Kidney tubule cell (primary cell): ENCODE measurements around the gene NRXN2.
A peak's percentile ranks its signal among the peaks of the same experiment; 100 is the strongest.

ENCODE experiments used
- DNase-seq: peaks from one replicate; pipeline ENCODE4 v3.0.0-alpha.2; 2018; ENCODE audit warnings: low spot score

The NRXN2 gene

DNA sequence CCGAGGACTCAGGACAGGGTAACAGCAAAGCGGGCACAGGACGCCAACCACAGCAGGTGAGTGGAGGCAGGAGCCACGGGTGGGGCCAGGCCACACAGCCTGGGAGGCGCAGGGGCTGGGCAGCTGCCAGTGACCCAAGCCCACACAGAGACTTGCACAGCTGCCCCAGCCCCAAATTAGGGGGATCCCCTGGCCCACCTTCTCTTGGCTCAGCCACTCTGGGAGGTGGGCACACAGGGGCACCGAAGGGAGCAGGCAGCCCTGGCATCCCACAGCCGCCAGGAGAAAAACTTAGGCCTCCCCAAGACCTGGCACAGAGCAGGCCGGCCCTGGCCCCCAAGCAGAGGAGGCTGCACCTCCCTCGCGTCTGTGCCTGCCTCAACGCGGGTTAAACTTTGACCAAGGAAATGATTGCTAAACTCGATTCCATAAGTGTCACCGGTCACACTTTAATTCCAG, 132.2 kb downstream of the NRXN2 start, which contains the start of gene SLC22A12:
SLC22A12 (plus strand) TSS at position 458 of the 459 bp plus-strand sequence. CDS start 337 bp downstream, outside the sequence.
- DNase-seq, result peak; percentile 13

DNA sequence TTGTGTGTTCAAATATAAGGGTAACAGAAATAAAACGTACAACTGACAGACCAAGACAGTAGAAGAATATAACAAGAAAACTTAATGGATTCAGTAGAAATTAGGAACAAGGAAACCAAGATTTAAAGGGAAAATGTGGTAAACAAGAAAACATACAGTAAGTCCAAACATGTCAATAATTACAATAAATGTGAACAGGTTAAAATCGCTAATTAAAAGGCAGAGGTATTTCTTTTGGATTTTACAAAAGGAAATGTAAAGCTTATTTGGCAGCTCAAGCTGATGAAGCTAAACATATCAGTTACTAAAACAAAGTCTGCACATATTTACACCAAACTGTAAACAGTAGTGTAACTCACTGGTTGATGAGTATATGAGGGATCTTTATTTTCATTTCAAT, 134.3 kb downstream of the NRXN2 start:
- DNase-seq, result no peak

DNA sequence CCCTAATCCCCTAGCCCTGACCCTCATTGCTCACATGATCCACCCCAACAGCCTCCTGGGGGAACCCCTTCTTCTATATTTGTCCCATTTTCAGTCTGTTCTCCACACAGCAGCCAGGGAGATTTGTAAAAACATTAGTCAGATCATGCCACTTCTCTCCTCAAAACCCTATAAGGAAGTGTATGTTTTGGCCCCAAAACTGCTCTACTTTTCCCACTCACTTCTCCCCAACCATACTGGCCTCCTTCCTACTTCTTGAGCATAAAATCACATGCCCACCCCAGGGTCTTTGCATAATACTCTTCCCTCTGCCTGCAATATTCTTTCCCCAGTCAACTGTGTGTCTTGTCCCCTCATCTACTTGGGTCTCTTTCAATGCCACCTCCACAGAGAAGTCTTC, 136.6 kb downstream of the NRXN2 start:
- no peak for DNase-seq

DNA sequence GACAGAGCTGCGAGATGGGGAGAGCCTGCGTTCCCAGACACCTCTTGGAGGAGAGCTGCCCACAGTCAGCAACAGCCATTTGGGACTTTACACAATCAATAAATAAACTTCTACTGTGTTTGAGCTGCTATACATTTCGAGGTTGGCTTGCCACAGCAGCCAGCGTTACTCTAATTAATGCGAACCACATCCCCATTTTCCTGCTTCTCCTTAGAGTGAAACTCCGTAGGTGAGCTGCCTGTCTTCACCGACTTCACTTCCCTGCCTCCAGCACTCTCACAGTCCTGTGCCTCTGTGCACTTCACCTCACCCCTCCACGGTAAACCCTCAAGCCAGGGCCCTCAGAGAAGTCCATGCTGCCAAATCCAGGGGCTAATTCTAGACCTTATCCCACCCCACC, 137.8 kb downstream of the NRXN2 start:
- no peak for DNase-seq

DNA sequence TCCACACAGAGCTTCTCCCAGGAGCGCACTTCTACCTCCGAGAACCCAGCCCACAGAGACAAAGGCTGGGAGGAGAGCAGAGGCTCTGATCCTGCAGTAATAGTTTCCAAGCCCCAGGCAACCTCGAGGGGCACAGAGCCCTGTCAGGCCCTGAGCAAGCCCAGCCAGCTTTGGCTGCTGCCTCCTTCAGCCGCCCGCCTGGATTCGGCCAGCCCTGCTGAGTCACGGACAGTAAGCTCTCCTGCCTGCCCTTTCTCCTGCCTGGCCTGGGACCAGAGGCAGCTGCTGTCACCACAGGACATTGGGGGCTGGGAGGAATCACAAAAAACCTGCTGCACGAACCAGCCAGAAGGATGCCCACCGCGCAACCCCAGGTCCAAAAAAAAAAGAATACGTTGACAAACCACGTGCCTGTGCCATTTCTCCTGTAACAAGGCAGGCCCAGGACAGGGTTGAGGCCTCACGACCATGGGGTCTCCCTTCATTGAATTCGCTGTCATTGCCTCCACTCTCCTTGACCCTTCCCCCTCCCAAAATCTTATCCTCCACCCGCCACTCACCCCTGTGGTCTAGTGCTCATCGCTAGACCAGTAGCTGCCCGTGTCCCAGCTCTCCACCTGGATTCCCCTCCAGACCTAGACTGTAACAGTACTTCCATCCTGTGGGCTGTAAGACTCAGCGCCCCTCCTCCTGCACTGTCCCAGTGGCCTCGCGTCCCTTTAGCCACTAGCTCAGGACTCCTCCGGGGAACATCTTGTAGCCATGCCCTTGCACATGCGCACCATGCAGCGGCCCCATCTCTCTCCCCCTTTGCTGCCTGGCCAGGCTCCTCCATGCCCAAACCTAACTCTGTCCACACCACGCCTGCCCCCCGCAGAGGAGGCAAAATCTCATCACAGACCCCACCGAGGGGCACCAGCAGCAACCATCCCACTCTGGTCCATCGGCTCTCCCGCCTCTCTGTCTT, 139.4 kb downstream of the NRXN2 start:
- peak; percentile 18 for DNase-seq

DNA sequence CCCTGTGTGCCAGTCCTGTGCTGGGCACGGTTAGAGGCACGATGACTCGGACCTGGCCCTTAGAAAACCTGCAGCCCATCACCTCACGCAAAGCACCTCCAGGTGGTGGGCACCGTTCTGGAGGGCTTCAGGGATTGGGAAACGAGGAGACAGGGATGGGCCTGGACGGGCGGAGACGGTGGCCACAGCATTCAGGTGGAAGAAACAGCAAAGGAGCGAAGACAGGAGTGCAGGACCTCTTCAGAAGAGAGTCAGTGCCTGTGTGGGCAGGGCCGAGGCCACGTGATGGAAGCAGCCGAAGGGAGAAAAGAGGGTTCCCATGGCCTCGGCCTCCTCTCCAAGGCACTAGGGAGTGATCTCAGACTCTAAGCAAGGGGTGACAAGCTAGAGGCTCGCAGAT, 140.1 kb downstream of the NRXN2 start:
- DNase-seq, result no peak

DNA sequence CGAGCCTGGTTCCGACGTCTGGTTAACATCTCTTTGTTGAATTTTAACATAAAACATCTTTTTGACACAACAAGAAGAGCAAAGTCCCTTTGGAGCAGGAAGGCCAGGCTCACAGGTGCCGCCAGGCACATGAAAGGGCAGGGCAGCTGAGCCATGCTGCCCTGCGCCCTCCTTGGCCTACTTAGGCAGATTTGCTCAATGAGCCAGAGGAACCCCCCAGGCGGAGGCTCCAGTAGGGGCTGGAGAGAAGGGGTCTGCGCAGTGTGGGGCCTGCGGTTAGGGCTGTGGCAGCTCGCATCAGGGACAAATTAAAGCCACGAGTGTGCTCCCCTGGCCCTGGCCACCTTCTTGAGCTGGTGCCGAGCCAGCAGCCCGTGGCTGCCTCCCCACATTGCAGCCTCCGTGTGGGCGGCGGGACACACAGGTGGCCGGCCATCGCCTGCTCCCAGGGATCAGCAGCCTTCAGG, 141.9 kb downstream of the NRXN2 start:
- no peak for DNase-seq

DNA sequence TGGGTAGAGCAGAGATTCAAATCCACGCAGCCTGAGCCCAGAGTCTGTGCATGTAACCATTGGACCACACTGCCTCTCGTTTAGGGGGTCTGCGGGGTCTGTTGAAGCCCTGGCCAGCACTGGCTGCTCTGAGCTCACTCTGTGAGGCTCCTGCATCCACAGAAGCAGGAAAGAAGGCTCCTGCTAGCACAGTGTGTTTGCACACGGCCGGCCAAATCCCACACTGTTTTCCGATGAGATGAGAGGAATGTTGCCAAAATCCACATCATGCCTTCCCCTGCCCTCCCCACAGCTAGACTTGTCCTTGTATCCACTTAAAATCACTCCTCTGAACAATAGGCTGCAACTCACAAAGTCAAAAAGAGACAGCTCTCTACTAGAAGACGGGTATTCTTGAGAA, 142.6 kb downstream of the NRXN2 start:
- DNase-seq, result no peak

DNA sequence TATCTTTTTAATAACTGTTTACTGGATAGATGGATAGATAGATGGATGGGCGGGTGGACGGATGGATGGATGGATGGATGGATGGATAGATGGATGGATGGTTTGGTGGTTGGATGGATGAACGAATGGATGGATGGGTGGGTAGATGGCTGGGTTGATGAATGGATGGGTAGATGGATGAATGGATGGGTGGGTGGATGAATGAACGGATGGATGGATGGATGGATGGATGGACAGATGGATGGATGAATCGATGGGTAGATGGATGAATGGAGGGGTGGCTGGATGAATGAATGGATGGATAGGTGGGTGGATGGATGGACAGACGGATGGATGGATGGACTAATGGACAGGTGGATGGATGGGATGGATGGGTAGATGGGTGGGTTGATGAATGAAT, 145.8 kb downstream of the NRXN2 start:
- no peak for DNase-seq

DNA sequence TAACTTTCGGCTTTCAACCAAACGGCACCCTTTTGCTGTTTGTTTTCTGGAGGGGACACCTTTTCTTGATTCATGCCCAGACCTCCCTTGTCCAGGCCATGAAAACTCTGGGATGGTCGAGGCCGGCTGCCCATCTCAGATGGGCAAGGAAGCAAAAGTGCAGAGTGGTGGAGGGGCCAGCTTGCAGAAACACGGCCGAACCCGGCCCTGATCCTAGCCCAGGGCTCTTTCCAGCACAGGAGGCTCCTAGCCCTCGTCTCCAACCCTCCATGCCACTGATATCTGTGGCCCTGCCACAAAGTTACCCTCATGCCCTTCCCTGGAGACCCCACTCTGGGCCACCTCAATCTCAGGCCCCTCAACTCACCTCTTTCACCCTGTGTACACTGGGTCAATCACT, 150.9 kb downstream of the NRXN2 start:
- DNase-seq, result no peak

DNA sequence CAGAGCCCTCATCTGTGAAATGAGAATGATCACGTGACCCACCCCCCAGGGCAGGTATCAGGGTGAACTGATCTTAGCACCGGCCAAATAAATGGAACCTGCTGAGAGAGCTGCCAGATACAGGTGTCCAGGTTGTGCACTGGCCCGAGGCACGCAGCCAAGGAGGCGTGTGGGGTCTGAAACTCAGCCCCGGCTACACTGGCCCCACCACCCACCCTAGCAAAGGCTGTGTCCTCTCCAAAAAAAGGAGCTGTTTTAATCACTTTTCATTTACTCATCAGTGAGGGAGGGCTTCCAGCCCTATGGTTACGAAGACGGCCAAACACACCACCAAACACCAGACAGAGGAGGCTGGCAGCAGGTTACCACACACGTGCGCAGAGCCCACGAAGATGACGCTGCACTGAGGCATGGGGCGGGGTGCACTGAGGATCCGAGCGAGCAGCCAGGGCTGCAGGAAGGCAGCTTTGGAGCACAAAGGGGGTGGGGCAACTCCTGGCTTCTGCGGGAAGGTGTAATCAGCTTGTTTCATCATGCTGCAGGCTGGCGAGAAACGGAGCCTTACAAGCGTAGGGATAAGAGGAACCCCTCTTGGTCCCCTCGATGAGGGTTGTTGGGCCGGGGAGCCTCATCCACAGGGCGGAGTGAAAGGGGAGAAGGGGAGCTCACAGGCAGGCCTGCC, 151.4 kb downstream of the NRXN2 start:
- DNase-seq, result peak; percentile 50

DNA sequence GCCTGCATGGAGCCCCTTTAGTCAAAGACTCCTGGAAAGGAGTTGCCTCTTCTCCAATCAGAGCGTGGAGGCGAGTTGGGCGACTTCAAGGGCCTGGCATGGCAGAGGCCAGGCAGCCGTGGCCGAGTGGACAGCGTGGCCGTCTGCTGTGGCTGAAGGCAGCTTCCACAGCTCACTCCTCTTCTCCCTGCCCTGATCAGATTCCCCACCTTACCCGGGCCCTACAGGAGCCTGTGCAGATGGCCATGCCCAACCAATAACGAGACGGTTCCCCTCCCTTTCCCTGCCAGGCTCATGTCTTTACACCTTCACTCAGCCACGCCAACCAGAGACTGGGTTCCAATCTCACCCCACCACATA, 152.0 kb downstream of the NRXN2 start:
- DNase-seq, result no peak

DNA sequence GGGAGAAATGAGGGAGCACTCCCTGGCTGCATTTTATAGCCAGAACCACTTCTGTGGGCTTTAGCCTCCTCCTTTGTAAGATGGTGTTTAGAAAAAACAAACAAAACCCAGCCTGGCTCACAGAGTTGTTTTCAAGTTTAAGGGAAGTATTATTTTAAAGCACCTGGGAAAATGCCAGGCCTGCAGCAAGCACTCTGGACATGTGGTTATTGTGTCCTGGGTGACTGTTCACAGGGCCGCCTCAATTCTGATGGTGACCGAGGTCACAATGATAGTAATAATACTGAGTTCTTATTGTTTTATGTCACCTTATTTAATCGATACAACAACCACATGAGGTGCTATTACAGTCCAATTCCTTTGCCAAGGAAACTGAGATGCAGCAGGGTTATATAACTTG, 152.7 kb downstream of the NRXN2 start:
- DNase-seq, result no peak

DNA sequence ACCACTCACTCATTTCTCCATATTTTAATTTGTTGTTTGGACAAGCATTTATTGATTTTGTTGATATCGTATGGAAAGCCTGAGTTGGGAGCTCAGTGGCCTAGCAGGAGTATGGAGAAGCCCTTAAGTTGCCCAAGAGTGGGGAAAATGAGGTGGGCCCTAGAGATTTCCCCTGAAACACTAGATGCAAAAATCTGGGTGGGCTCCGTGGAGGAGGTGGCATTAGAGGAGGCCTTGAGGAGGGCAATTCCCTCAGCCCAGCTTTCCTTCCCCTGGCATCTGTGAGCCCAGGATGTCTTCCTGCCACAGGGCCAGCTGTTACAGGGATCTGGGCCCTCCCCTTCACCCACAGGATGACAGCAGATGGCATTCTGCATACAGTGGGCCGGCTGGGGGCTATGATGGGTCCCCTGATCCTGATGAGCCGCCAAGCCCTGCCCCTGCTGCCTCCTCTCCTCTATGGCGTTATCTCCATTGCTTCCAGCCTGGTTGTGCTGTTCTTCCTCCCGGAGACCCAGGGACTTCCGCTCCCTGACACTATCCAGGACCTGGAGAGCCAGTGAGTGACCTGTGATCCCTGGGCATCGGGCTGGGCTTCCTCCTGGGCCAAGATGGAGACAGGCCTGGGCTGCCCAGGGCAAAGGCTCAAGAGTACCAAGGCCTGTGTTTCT, 153.6 kb downstream of the NRXN2 start:
- no peak for DNase-seq

DNA sequence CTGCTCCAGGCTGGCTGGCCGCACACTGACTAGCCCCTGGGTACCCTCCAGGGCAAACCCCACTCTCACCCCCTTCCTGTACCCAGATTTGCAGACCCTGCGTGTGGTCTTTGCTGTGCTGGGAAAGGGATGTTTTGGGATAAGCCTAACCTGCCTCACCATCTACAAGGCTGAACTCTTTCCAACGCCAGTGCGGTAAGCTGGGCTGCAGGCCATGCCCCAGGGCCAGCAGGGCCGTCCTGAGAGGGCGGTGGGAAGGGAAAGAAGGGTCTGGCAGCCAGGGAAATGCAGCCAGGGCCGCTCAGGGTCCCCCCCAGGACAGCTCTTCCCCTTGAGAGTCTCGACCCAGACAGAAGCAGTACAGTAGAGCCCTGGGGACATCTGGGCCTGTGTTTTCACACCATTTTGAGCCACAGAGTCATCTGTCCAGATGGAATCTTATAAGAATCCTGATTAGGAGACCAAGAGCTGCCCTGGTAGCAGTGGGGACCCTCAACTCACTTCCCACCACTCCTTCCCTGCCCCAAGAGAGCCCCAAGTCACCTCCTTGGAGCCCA, 154.3 kb downstream of the NRXN2 start:
- DNase-seq, result no peak

DNA sequence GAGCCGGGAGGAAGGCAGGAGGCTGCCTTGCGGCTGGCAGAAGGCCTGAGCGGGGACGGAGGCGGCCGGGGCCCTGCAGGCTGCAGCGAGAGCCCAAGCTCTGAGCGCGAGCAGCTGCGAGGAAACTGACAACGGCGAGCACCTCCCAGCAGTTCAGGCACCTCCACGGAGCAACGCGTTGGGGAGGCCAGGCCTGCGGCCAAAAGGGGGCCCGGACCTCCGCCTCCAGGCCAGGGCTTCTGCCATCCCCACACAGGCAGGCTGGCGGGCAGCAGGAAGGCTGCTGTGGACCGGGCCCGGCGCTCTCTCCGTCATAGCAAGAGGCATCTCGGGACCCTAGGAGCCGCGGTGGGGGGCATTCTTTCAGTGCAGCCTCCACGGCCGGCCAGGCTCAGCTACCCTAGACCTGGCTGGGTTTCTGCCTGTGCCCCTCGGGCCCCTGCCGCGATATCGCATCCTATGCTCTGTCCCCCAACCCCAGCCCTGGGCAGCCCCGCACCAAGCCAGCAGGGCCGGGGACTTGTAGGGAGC, 154.9 kb downstream of the NRXN2 start:
- DNase-seq, result no peak

DNA sequence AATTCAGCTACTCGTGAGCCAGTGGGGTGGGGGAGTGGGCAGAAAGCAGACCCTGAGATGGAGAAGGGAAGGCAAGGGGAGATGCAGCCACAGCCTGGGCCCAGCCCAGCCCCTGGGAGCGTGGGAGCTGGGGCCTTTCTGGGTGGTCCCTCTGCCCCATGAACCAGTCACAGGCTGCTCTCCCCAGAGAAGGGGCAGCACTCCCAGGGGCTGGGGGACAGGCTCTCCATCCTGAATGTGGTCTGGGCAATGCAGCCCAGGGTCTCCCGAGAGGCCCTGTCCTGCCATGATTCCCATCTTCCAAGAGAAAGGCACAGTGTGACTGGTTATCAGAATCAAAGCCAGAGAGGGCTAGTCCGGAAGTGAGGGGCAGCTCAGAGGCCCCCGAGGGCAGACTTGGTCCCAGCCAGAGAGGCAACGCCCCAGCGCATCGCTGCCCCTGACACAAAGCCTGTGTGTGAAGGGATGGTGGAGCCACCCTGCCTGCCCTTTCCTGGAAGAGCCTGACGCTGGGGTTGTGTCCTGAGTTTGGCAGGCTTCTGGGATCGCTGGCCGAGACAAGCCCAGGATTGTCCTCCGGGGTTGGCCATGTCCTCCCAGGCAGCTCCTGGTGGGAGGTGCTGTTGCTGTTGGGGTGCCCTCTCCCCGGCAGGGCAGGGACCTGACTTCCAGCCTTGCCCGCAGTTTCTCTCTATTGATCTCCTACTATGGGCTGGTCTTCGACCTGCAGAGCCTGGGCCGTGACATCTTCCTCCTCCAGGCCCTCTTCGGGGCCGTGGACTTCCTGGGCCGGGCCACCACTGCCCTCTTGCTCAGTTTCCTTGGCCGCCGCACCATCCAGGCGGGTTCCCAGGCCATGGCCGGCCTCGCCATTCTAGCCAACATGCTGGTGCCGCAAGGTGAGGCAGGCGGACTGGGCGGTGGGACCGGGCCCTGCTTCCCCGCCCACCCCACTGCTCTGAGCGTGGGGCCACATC, 155.8 kb downstream of the NRXN2 start:
- no peak for DNase-seq

DNA sequence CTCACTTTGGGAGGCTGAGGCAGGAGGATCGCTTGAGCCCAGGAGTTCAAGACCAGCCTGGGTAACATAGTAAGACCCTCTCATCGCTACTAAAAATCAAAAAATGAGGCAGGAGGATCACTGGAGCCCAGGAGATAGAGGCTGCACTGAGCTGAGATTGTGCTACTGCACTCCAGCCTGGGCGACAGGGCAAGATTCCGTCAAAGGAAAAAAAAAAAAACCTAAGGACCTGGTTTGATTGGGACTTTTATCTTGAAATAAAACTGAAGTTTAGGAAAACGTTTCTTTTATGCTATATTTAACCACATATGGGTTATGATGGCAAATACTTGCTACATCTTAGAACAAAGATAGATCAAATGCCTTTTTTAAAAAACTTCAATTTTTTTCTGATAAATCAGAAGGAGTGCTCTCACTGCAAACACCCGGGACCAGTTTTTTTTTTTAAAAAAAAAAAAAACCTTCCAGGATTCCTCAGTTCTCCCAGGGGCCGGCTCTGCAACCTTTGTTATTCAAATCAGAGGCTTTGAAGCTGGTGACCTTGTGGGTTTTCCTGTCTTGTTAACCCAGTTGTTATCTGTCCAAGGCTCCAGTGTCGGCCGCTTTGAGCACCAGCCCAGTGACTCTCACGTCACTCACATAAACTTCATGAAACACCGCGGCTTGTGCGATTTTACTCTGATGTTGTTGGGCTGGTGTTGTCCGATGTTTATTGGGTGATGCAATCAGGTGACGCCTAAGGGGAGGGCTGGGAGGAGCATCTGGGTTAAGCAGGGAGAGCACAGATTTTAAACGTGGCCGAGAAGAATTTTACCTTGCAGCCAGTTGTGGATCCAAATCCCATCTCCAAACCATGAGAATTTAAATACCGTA, 156.7 kb downstream of the NRXN2 start:
- DNase-seq, result peak; percentile 58
